ENCODE data around the gene OAT. TPM values are rescaled to one million over a fixed set of nuclear protein-coding genes. Genes with fewer than 3 reads are reported as not detected.
A peak's percentile ranks its signal among the peaks of the same experiment; 100 is the strongest.

Gene OAT
- 90.5 and 101 TPM in 2 replicates for total RNA-seq (2014; rRNA removed; shearing (Covaris generic))

DNA sequence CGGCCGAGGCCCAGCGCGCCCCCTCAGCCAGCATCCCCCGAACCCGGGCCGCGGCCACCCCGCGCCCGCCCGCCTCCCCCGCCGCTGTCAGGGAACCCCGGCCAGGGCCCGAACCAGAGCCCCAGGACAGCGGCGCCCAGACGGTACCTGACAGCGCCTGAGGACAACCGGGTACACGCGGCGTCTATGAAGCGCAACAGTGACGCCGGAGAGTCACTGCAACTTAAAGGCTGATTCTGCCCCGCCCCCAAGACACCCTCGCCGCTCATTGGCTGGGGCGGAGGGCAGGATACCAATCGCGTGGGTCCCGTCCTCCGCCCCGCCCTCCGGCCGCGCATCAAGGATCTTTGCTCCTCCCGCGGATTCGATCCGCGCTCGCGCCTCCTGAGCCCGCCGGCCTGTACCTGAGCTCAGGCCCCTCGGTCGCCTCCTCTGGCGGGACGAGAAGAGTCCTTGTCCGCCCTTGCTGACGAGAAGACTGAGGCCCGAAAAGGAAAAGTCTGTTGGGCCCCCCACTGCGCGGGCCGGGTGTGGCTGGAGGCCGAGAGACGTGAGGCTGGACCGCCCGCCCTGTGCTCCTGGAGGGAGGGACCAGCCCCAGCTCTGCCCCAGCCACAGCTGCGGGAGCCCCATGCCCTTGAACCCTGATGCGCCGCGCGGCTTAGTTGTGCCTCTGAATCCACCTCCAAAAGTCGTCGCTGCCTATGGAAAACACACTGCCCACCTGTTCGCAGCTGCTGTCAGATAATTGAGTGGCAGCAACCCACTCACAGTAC, at the start of gene OAT:
Gene OAT, minus strand, starts transcription at position 198 of the 776 bp plus-strand sequence. CDS start 6,752 bp downstream, outside the sequence.
- peak; percentile 96 for DNase-seq (ENCODE audit: low read depth)

- DNase-seq (ENCODE audit: low read depth), result no peak
Measured at GRCh38 chr10:124467165-124467564, 48.4 kb upstream of the OAT start.

DNA sequence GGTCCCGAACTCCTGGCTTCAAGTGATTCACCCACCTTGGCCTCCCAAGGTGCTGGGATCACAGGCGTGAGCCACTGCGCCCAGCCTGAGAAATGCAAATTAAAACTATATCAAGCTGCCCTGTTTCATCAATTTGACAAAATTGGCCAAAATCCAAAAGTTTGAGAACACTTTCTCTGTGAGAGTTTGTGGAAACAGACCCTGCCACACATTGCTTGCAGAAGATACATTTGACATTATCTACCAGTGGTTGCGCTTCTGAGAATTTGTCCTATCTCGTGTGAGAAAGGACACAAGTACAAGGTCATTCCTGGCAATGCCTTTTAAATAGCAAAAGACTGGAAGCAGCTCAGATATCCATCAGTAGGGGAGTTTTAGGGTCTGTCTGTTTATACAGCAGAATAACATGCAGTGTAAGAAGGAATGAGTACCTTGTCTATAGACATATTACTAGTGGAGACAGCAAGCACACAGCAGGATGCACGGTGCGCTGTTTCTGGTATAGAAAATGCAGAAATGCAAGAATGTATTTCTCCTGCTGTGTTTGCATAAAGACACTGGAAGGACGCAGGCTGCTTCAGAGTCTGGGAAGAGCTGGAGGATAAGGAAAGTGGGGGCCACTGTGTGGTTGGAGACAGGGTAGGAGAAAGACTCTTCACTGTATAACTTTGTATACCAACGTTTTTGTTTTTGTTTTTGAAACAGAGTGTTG, 47.2 kb upstream of the OAT start:
- DNase-seq (ENCODE audit: low read depth), result no peak

DNA sequence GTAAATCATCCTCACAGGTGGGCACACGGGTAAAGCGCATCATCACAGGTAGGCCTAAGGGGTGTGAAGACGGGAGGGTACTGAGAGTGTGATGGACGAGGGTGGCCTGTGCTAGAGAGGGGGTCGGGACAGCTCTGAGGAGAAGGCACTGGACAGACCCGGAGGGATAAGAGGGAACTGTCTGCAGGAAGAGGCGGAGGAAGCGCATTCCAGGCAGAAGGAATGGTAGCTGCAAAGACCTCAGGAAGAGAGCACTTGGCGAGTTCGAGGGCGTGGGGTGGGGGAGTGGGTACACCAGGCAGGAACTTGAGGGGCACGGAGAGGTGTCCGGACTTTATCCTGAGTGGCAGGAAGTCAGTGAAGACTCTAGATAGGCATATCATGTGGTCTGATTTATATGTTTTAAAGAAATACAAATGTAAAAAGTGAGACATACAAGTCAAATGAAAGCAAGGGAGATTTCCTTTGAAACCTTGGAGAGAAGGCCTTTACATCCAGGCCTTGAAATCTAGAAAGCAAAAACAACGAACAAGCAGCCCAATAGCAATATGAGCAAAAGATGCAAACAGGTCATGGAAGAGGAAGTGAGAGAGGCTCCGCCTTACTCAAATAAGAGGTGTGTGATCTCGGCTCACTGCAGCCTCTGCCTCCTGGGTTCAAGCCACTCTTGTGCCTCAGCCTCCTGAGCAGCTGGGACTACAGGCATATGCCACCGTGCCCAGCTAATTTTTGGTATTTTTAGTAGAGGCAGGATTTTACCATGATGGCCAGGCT, 46.5 kb upstream of the OAT start:
- DNase-seq (ENCODE audit: low read depth), result no peak

- DNase-seq (ENCODE audit: low read depth), result no peak
Measured at GRCh38 chr10:124464028-124464965, 45.6 kb upstream of the OAT start.

DNA sequence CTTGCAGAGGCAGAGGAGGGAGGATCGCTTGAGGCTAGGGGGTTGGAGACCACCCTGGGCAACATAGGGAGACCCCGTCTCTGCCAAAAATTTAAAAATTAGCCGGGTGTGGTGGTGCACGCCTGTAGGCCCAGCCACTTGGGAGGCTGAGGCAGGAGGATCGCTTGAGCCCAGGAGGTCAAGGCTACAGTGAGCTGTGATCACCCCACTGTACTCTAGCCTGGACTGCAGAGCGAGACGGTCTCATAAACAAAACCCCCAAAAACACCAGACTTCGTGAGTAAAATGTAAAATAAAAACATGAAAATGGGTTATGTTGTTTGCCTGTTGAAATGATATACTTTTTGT, 43.6 kb upstream of the OAT start:
- no peak for DNase-seq (ENCODE audit: low read depth)

GRCh38 chr10:124461642-124462347, 43.1 kb upstream of the OAT start, which contains the start of gene LHPP:
Gene LHPP, plus strand, starts transcription at chr10:124461823. Its CDS starts 40 bp downstream, at chr10:124461863.
- peak; percentile 83 for DNase-seq (ENCODE audit: low read depth)

- no peak for DNase-seq (ENCODE audit: low read depth)
Measured at GRCh38 chr10:124460144-124460543, 41.4 kb upstream of the OAT start.

GRCh38 chr10:124459395-124459794, 40.7 kb upstream of the OAT start:
- DNase-seq (ENCODE audit: low read depth), result no peak

DNA sequence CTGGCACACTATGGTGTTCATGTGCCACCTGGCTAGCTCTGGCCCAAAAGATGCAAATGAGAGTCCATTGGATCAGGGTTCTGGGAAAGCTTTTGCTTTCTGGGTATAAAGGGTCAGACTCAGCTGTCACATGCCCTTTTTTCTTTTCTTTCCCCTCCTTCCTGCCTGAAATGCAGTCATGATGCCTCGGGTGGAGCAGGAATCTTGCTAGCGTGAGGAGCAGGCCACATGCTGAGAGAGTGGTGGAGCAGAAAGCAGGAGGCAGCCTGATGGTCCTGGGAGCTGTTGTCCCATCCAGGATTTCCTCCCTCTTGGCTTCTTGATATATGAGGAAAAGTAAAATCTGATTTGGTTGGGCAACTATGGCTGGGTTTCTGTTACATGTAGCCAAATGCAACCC, 40.2 kb upstream of the OAT start:
- DNase-seq (ENCODE audit: low read depth), result no peak

- no peak for DNase-seq (ENCODE audit: low read depth)
Measured at GRCh38 chr10:124458473-124458872, 39.8 kb upstream of the OAT start.

- DNase-seq (ENCODE audit: low read depth), result no peak
Measured at GRCh38 chr10:124455441-124455840, 36.7 kb upstream of the OAT start.

DNA sequence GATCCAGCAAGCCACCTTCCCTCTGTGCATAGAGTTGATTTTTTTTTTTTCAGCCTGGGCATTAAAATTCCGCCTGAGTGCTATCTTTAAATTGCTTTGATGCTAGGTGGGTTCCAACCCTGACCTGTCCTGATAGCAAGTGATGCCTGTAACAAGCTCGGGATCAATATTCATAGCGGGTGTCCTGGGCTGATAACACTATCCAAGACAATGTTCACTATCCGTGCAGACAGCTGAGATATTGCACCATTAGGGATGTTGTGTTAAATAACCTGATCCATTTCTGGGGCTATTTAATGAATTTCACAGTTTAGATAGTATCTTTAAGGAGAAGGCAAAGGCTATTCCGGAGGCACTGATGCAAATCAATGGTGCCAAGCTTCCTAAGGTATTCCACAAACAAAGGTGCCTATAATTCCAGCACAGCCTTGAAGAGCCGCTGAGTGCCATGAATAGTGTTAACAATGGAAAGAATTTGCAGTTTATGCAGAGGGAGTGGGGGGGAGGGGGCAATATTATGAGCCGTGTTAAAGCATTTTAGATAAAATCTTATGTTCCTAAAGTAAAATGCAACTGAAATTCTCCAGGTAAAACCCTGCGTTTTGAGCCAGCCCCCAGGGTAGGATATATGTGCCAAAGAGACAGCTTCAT, 35.4 kb upstream of the OAT start:
- DNase-seq (ENCODE audit: low read depth), result no peak

DNA sequence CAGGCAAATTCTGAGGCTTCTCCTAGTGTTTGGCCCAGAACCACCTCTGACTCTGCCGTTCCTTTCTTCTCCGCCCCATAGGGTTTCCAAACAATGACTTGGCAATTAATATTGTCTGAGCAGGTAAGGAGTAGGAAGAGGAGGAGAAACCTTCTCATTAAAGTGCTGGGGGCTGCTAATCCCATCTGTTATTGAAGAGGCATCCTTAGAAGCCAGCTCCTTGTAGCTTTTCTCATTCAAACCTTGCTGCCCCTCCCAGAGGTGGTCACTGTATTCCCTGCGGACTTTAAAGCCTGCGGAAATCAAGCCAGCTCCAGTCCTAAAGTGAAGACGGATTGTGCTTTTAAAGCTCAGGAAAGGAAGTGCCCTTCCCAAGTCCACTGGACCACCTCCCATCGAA, 32.6 kb upstream of the OAT start:
- DNase-seq (ENCODE audit: low read depth), result no peak

- no peak for DNase-seq (ENCODE audit: low read depth)
Measured at GRCh38 chr10:124450783-124451057, 32.0 kb upstream of the OAT start.

DNA sequence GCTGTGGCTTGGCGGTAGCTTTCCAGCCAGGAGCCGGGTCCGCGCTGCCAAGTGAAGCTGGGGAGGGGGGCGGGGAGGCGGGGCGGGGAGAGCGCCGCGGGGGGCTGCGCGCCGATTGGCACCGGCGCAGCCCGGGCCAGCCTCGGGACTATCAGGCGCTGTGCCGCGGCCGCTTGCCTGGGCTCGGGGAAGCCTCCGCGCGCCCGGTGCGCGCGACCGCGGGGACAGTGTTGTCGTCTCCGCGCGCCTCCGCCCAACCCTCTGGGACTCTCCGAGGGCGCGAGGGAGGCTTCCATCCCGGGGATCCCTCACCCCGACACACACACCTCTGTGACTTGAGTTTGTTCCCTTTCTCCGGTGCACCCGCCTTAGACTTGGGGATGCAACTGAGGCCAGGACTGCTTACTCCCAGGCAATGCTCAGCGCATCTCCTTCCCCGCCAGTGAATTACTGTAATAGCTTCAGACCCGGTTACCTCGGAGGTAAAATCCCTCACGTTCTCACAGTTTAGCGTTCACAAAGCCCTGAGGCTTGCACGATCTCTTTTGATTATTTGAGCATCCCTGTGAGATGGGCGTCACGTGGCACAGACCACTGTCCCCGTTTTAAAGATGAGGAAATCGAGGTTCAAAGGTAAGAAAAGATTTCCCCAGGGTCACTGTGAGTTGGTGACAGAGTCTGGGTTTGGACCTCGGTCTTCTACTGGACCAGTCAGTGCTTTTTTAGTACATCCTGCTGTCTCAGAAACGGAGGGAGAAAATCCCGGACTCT, 31.5 kb upstream of the OAT start, which contains the start of gene NKX1-2:
Gene NKX1-2, minus strand, starts transcription at position 24 of the 771 bp plus-strand sequence. CDS start 92 bp downstream, outside the sequence.
- no peak for DNase-seq (ENCODE audit: low read depth)

- no peak for DNase-seq (ENCODE audit: low read depth)
Measured at GRCh38 chr10:124449170-124450011, 30.7 kb upstream of the OAT start.

DNA sequence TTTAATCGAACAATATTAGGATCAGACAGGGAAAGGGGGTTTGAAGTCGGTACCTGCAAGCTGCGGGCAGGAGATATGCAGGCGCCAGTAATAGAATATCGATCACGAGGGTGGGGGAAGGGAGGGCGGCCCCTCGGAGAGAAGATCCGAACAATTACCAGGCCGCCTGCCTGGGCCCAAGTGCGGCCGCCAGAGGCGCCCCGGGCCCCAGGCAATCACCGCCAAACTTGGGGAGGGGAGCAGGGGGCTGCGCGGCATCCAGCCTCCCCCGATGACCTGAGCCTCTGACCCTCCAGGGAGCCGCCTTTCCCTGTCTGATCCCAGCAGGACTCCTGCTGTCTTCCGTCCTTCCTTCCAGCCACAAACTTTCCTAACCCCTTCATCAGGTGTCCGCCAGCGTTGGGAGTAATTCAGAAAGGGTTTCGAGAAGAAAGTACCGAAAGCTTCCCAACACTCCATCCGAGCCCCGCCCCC, 30.0 kb upstream of the OAT start:
- DNase-seq (ENCODE audit: low read depth), result no peak
